A549 (cell line): ENCODE measurements around the gene DUXB.

Experiments used
- CEBPB ChIP-seq, 2 experiments: fragments of >200 bp in 1 of 2; sonication (Bioruptor Twin) in 1 of 2; formaldehyde crosslinking in 1 of 2; IDR thresholded peaks; 2 replicates each; pipeline ENCODE4 v1.6.1; 2012 to 2016
- EHMT2 ChIP-seq: fragments of 200-600 bp; sonication (generic); IDR thresholded peaks from 2 replicates; pipeline ENCODE4 v1.6.1; 2016; ENCODE audit warnings: antibody characterized with exemption, low read depth, mild to moderate bottlenecking, moderate library complexity
- HOXB5 ChIP-seq: fragments of 250-450 bp; sonication (Bioruptor Pico); IDR thresholded peaks from 2 replicates; pipeline ENCODE4 v1.5.0; 2020; ENCODE audit warnings: mild to moderate bottlenecking, moderate library complexity
- PHF8 ChIP-seq: fragments of 200-600 bp; sonication (generic); IDR thresholded peaks from 2 replicates; pipeline ENCODE4 v1.6.1; 2016; ENCODE audit warnings: low read depth, mild to moderate bottlenecking, antibody characterized with exemption, moderate library complexity, borderline replicate concordance
- POLR2A ChIP-seq: IDR thresholded peaks from 2 replicates; pipeline ENCODE4 v1.6.1; 2012; ENCODE audit warnings: mild to moderate bottlenecking, low read length
- RCOR1 ChIP-seq: fragments of 150-350 bp; IDR thresholded peaks from 2 replicates; pipeline ENCODE4 v1.6.1; 2014; ENCODE audit warnings: antibody characterized with exemption, low read length, low read depth
- TF ChIP-seq, protein P1 (sequence below): fragments of >200 bp; sonication (Bioruptor Twin); formaldehyde crosslinking; IDR thresholded peaks from 3 replicates; pipeline ENCODE4 v1.5.1; 2016
- TF ChIP-seq, protein P2 (sequence below): fragments of >200 bp; sonication (Bioruptor Twin); formaldehyde crosslinking; IDR thresholded peaks from 2 replicates; pipeline ENCODE4 v1.6.1; 2016
- TF ChIP-seq, protein P3 (sequence below): fragments of 200-600 bp; sonication (generic); IDR thresholded peaks from 2 replicates; pipeline ENCODE4 v1.6.1; 2016; ENCODE audit warnings: antibody characterized with exemption, mild to moderate bottlenecking, moderate library complexity

DNA sequence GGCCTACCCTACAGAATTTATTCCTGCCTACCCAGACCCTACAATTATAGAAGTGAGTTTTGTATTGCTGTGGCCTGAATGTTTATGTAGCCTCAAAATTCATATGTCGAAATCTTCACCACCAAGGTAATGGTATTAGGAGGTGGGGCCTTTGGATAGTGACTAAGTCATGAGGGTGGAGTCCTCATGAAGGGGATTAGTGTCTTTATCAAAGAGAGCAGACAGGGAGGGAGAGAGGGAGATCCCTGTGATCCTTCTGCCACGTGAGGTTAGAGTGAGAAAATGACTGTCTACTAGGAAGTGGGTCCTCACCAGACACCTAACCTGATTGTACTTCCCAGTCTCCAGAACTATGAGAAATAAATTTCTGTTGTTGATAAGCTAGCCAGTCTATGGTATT is 981 bp upstream of the DUXB start:
- TF ChIP-seq, protein P1, sequence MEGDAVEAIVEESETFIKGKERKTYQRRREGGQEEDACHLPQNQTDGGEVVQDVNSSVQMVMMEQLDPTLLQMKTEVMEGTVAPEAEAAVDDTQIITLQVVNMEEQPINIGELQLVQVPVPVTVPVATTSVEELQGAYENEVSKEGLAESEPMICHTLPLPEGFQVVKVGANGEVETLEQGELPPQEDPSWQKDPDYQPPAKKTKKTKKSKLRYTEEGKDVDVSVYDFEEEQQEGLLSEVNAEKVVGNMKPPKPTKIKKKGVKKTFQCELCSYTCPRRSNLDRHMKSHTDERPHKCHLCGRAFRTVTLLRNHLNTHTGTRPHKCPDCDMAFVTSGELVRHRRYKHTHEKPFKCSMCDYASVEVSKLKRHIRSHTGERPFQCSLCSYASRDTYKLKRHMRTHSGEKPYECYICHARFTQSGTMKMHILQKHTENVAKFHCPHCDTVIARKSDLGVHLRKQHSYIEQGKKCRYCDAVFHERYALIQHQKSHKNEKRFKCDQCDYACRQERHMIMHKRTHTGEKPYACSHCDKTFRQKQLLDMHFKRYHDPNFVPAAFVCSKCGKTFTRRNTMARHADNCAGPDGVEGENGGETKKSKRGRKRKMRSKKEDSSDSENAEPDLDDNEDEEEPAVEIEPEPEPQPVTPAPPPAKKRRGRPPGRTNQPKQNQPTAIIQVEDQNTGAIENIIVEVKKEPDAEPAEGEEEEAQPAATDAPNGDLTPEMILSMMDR: no peak
- TF ChIP-seq HOXB5 (CRISPR knock-in tag) (no peak), POLR2A (no peak), CEBPB (IDR thresholded peaks at IDR 0.05) (no peak), PHF8 (no peak), RCOR1 (no peak), EHMT2 (no peak)
- TF ChIP-seq, protein P2, sequence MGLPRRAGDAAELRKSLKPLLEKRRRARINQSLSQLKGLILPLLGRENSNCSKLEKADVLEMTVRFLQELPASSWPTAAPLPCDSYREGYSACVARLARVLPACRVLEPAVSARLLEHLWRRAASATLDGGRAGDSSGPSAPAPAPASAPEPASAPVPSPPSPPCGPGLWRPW: no peak
- TF ChIP-seq, protein P3, sequence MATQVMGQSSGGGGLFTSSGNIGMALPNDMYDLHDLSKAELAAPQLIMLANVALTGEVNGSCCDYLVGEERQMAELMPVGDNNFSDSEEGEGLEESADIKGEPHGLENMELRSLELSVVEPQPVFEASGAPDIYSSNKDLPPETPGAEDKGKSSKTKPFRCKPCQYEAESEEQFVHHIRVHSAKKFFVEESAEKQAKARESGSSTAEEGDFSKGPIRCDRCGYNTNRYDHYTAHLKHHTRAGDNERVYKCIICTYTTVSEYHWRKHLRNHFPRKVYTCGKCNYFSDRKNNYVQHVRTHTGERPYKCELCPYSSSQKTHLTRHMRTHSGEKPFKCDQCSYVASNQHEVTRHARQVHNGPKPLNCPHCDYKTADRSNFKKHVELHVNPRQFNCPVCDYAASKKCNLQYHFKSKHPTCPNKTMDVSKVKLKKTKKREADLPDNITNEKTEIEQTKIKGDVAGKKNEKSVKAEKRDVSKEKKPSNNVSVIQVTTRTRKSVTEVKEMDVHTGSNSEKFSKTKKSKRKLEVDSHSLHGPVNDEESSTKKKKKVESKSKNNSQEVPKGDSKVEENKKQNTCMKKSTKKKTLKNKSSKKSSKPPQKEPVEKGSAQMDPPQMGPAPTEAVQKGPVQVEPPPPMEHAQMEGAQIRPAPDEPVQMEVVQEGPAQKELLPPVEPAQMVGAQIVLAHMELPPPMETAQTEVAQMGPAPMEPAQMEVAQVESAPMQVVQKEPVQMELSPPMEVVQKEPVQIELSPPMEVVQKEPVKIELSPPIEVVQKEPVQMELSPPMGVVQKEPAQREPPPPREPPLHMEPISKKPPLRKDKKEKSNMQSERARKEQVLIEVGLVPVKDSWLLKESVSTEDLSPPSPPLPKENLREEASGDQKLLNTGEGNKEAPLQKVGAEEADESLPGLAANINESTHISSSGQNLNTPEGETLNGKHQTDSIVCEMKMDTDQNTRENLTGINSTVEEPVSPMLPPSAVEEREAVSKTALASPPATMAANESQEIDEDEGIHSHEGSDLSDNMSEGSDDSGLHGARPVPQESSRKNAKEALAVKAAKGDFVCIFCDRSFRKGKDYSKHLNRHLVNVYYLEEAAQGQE: no peak
